K562 (cell line): ENCODE data around the gene HRCT1. TPM values are rescaled to one million over a fixed set of nuclear protein-coding genes. Genes with fewer than 3 reads are reported as not detected.
A peak's percentile ranks its signal among the peaks of the same experiment; 100 is the strongest.

Source experiments
- BRD4 ChIP-seq: fragments of 200-600 bp; sonication (generic); IDR thresholded peaks from 2 replicates; pipeline ENCODE4 v1.6.1; 2017; ENCODE audit warnings: inconsistent platforms
- CC2D1A ChIP-seq: fragments of 450-650 bp; IDR thresholded peaks from 2 replicates; pipeline ENCODE4 v1.6.1; 2017; ENCODE audit warnings: mild to moderate bottlenecking
- RFX1 ChIP-seq: fragments of 450-650 bp; IDR thresholded peaks from 2 replicates; pipeline ENCODE4 v1.6.1; 2016; ENCODE audit warnings: mild to moderate bottlenecking, moderate library complexity
- RFX7 ChIP-seq: fragments of 250-450 bp; sonication (Bioruptor Pico); IDR thresholded peaks from 2 replicates; pipeline ENCODE4 v1.5.1; 2021; ENCODE audit warnings: mild to moderate bottlenecking
- RNF2 ChIP-seq: sonication (generic); IDR thresholded peaks from 2 replicates; pipeline ENCODE4 v1.6.1; 2016
- SAP30 ChIP-seq: fragments of 200-600 bp; sonication (generic); IDR thresholded peaks from 2 replicates; pipeline ENCODE4 v1.6.1; 2012; ENCODE audit warnings: borderline replicate concordance, low read depth, mild to moderate bottlenecking, moderate library complexity, low read length, control low read depth, inconsistent platforms; ENCODE audit not compliant: insufficient read depth, poor library complexity, severe bottlenecking
- SMARCA4 ChIP-seq: fragments of 450-650 bp; IDR thresholded peaks from 2 replicates; pipeline ENCODE4 v1.6.1; 2016
- SNRNP70 ChIP-seq: fragments of 200-400 bp; formaldehyde crosslinking; optimal IDR thresholded peaks from 2 replicates; pipeline ENCODE3; 2017; ENCODE audit warnings: low read depth, low read length
- ZNF24 ChIP-seq: fragments of 450-650 bp; IDR thresholded peaks from 2 replicates; pipeline ENCODE4 v1.6.1; 2016
- ZNF253 ChIP-seq: fragments of 250-450 bp; sonication (Bioruptor Pico); conservative IDR thresholded peaks from 2 replicates; pipeline ENCODE4 v1.6.1; 2021; ENCODE audit warnings: mild to moderate bottlenecking
- ZNF830 ChIP-seq: fragments of 250-450 bp; sonication (Bioruptor Pico); IDR thresholded peaks from 2 replicates; pipeline ENCODE4 v1.5.0; 2021; ENCODE audit warnings: mild to moderate bottlenecking
- polyA plus RNA-seq, 8 experiments: library from polyadenylated mRNA; depleted of rRNA in 4 of 8; stranded (reverse) in 5 of 8; unstranded in 3 of 8; fragments of >200 nt; fragmentation: Nextera tagmentation in 2 of 8; fragmentation: Illumina TruSeq in 1 of 8; extraction: Ambion mirVana in 2 of 8; extraction: Trizol in 1 of 8; gene quantifications; 2 replicates each; pipeline versions ENCODE4 v1.2.1 to v1.2.3, GENCODE V29; 2011 to 2014; ENCODE audit warnings: inconsistent platforms in 1 of 8, missing spikeins in 1 of 8
- total RNA-seq, 7 experiments: library from RNA; depleted of rRNA in 6 of 7; stranded (reverse); fragments of >200 nt in 6 of 7; fragmentation: Illumina TruSeq in 2 of 7; extraction: Trizol in 2 of 7; gene quantifications; 2 replicates each; pipeline versions ENCODE4 v1.2.1 to v1.2.3, GENCODE V29; 2011 to 2021; ENCODE audit warnings: low replicate concordance in 1 of 7
- TF ChIP-seq, protein P1 (sequence below), 2 experiments: IDR thresholded peaks; 2 replicates each; pipeline ENCODE4 v1.6.1; 2012; ENCODE audit warnings: improper control_type of control experiment in 2 of 2, low read depth in 2 of 2, low read length in 2 of 2, borderline replicate concordance in 1 of 2
- TF ChIP-seq, protein P2 (sequence below): fragments of 450-650 bp; IDR thresholded peaks from one replicate; pipeline ENCODE4 v1.6.1; 2018; ENCODE audit warnings: mild to moderate bottlenecking, moderate library complexity; ENCODE audit not compliant: partially characterized antibody
- TF ChIP-seq, protein P3 (sequence below): fragments of 250-450 bp; sonication (Bioruptor Pico); IDR thresholded peaks from 2 replicates; pipeline ENCODE4 v1.4.0; 2020
- TF ChIP-seq, protein P4 (sequence below): fragments of 450-650 bp; formaldehyde crosslinking; IDR thresholded peaks from 2 replicates; pipeline ENCODE4 v1.4.0; 2022; ENCODE audit warnings: missing genetic modification characterization
- TF ChIP-seq, protein P5 (sequence below): fragments of 450-650 bp; IDR thresholded peaks from 2 replicates; pipeline ENCODE4 v1.6.1; 2017; ENCODE audit warnings: antibody characterized with exemption

HRCT1 gene
- total and polyA plus RNA-seq, 9 of the 15 experiments (the other 6 are each of a cell fraction or from before 2014, with no cell fraction given): 0.40 TPM; not detected in 8

DNA sequence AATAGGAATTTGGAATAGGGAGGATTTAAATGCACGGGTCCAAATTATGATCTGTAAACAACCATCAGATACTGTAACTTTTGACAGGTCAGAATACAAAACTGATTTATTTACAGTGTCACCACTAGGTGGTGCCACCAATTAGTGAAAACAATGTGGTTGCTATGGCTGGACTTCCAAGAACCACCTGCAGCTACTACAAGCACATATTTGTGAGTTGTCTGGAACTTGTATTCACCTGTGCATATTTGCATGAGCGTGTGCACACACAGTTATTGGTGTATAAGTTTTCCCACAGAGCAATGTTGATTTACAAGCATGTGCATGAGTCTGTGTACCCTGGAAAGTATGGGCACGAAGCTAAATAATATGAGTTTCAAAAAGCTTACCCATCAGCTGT lies 3.0 kb upstream of the HRCT1 start (continued):
- TF ChIP-seq, protein P1, sequence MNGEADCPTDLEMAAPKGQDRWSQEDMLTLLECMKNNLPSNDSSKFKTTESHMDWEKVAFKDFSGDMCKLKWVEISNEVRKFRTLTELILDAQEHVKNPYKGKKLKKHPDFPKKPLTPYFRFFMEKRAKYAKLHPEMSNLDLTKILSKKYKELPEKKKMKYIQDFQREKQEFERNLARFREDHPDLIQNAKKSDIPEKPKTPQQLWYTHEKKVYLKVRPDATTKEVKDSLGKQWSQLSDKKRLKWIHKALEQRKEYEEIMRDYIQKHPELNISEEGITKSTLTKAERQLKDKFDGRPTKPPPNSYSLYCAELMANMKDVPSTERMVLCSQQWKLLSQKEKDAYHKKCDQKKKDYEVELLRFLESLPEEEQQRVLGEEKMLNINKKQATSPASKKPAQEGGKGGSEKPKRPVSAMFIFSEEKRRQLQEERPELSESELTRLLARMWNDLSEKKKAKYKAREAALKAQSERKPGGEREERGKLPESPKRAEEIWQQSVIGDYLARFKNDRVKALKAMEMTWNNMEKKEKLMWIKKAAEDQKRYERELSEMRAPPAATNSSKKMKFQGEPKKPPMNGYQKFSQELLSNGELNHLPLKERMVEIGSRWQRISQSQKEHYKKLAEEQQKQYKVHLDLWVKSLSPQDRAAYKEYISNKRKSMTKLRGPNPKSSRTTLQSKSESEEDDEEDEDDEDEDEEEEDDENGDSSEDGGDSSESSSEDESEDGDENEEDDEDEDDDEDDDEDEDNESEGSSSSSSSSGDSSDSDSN (IDR thresholded peaks at IDR 0.05; ENCODE audit: borderline replicate concordance in 1 of 2, low read depth in 2 of 2, low read length in 2 of 2): no peak
- TF ChIP-seq CC2D1A: no peak
- TF ChIP-seq, protein P2, sequence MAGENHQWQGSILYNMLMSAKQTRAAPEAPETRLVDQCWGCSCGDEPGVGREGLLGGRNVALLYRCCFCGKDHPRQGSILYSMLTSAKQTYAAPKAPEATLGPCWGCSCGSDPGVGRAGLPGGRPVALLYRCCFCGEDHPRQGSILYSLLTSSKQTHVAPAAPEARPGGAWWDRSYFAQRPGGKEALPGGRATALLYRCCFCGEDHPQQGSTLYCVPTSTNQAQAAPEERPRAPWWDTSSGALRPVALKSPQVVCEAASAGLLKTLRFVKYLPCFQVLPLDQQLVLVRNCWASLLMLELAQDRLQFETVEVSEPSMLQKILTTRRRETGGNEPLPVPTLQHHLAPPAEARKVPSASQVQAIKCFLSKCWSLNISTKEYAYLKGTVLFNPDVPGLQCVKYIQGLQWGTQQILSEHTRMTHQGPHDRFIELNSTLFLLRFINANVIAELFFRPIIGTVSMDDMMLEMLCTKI: no peak
- TF ChIP-seq, protein P3, sequence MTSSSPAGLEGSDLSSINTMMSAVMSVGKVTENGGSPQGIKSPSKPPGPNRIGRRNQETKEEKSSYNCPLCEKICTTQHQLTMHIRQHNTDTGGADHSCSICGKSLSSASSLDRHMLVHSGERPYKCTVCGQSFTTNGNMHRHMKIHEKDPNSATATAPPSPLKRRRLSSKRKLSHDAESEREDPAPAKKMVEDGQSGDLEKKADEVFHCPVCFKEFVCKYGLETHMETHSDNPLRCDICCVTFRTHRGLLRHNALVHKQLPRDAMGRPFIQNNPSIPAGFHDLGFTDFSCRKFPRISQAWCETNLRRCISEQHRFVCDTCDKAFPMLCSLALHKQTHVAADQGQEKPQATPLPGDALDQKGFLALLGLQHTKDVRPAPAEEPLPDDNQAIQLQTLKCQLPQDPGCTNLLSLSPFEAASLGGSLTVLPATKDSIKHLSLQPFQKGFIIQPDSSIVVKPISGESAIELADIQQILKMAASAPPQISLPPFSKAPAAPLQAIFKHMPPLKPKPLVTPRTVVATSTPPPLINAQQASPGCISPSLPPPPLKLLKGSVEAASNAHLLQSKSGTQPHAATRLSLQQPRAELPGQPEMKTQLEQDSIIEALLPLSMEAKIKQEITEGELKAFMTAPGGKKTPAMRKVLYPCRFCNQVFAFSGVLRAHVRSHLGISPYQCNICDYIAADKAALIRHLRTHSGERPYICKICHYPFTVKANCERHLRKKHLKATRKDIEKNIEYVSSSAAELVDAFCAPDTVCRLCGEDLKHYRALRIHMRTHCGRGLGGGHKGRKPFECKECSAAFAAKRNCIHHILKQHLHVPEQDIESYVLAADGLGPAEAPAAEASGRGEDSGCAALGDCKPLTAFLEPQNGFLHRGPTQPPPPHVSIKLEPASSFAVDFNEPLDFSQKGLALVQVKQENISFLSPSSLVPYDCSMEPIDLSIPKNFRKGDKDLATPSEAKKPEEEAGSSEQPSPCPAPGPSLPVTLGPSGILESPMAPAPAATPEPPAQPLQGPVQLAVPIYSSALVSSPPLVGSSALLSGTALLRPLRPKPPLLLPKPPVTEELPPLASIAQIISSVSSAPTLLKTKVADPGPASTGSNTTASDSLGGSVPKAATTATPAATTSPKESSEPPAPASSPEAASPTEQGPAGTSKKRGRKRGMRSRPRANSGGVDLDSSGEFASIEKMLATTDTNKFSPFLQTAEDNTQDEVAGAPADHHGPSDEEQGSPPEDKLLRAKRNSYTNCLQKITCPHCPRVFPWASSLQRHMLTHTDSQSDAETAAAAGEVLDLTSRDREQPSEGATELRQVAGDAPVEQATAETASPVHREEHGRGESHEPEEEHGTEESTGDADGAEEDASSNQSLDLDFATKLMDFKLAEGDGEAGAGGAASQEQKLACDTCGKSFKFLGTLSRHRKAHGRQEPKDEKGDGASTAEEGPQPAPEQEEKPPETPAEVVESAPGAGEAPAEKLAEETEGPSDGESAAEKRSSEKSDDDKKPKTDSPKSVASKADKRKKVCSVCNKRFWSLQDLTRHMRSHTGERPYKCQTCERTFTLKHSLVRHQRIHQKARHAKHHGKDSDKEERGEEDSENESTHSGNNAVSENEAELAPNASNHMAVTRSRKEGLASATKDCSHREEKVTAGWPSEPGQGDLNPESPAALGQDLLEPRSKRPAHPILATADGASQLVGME (CRISPR knock-in tag): no peak
- TF ChIP-seq SNRNP70: no peak
- TF ChIP-seq RFX1: peak; percentile 55
- TF ChIP-seq RFX7: no peak
- no peak for TF ChIP-seq SMARCA4
- no peak for TF ChIP-seq SAP30
- TF ChIP-seq, protein P4, sequence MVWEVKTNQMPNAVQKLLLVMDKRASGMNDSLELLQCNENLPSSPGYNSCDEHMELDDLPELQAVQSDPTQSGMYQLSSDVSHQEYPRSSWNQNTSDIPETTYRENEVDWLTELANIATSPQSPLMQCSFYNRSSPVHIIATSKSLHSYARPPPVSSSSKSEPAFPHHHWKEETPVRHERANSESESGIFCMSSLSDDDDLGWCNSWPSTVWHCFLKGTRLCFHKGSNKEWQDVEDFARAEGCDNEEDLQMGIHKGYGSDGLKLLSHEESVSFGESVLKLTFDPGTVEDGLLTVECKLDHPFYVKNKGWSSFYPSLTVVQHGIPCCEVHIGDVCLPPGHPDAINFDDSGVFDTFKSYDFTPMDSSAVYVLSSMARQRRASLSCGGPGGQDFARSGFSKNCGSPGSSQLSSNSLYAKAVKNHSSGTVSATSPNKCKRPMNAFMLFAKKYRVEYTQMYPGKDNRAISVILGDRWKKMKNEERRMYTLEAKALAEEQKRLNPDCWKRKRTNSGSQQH (CRISPR knock-in tag): no peak
- TF ChIP-seq, protein P5, sequence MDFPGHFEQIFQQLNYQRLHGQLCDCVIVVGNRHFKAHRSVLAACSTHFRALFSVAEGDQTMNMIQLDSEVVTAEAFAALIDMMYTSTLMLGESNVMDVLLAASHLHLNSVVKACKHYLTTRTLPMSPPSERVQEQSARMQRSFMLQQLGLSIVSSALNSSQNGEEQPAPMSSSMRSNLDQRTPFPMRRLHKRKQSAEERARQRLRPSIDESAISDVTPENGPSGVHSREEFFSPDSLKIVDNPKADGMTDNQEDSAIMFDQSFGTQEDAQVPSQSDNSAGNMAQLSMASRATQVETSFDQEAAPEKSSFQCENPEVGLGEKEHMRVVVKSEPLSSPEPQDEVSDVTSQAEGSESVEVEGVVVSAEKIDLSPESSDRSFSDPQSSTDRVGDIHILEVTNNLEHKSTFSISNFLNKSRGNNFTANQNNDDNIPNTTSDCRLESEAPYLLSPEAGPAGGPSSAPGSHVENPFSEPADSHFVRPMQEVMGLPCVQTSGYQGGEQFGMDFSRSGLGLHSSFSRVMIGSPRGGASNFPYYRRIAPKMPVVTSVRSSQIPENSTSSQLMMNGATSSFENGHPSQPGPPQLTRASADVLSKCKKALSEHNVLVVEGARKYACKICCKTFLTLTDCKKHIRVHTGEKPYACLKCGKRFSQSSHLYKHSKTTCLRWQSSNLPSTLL: no peak
- TF ChIP-seq RNF2: no peak
- TF ChIP-seq ZNF24: no peak
- no peak for TF ChIP-seq ZNF253
- no peak for TF ChIP-seq ZNF830 (CRISPR knock-in tag)
- no peak for TF ChIP-seq BRD4
